H1 (cell line): Measurements from ENCODE around the gene DICER1.

Experiments
- CTCF ChIP-seq, 3 experiments: IDR thresholded peaks; 1 replicate in 2 of 3; 2 replicates in 1 of 3; pipeline versions ENCODE4 v1.5.1 to v1.6.1; 2011; ENCODE audit warnings: low read length in 3 of 3, mild to moderate bottlenecking in 3 of 3, inconsistent platforms in 2 of 3, low read depth in 1 of 3, moderate library complexity in 1 of 3; ENCODE audit not compliant: insufficient read depth in 1 of 3; ENCODE audit errors: control extremely low read depth in 1 of 3
- EP300 ChIP-seq, 2 experiments: IDR thresholded peaks; 1 replicate in 1 of 2; 2 replicates in 1 of 2; pipeline ENCODE4 v1.6.1; 2011 to 2012; ENCODE audit warnings: low read depth in 2 of 2, low read length in 2 of 2, mild to moderate bottlenecking in 2 of 2, borderline replicate concordance in 1 of 2, inconsistent platforms in 1 of 2, moderate library complexity in 1 of 2
- POLR2A ChIP-seq, 2 experiments: IDR thresholded peaks; 1 replicate in 1 of 2; 2 replicates in 1 of 2; pipeline ENCODE4 v1.6.1; 2011; ENCODE audit warnings: low read depth in 2 of 2, low read length in 2 of 2, mild to moderate bottlenecking in 2 of 2; ENCODE audit errors: control extremely low read depth in 1 of 2

GRCh38 chr14:95072310-95072905 lies 84.9 kb downstream of the DICER1 start:
- TF ChIP-seq EP300 (IDR thresholded peaks at IDR 0.05; ENCODE audit: borderline replicate concordance in 1 of 2, low read depth in 2 of 2, low read length in 2 of 2) (no peak), POLR2A (IDR thresholded peaks at IDR 0.05; ENCODE audit: control extremely low read depth in 1 of 2, low read depth in 2 of 2, low read length in 2 of 2) (no peak), CTCF (IDR thresholded peaks at IDR 0.05; ENCODE audit: control extremely low read depth in 1 of 3, insufficient read depth in 1 of 3, low read depth in 1 of 3, low read length in 3 of 3) (no peak)
